ENCODE measurements around the gene REEP3. TPM values are rescaled to one million over a fixed set of nuclear protein-coding genes. Genes with fewer than 3 reads are reported as not detected.
A peak's percentile ranks its signal among the peaks of the same experiment; 100 is the strongest.

The REEP3 gene
- total RNA-seq, 1 experiment from 2014 or later: 51.8 TPM

- Mint-ChIP-seq H3K4me3 (ENCODE audit: unreplicated experiment) (no peak overlapping the region), H3K27me3 (ENCODE audit: insufficient read depth, unreplicated experiment) (no peaks in the 10 kb centered on the region), H3K4me1 (ENCODE audit: insufficient read depth, unreplicated experiment) (no peaks in the 10 kb centered on the region), H3K9me3 (ENCODE audit: unreplicated experiment) (peaks cover 8% of the 10 kb centered on the region), H3K36me3 (ENCODE audit: insufficient read depth, unreplicated experiment) (peaks cover 71% of the 10 kb centered on the region), H3K27ac (ENCODE audit: low read depth, unreplicated experiment) (peak overlapping the region; percentile 59)
- intact Hi-C loops (cut with micrococcal nuclease): no loop called here
- DNase-seq (ENCODE audit: unreplicated experiment): no peak
- TF ChIP-seq, protein P1, sequence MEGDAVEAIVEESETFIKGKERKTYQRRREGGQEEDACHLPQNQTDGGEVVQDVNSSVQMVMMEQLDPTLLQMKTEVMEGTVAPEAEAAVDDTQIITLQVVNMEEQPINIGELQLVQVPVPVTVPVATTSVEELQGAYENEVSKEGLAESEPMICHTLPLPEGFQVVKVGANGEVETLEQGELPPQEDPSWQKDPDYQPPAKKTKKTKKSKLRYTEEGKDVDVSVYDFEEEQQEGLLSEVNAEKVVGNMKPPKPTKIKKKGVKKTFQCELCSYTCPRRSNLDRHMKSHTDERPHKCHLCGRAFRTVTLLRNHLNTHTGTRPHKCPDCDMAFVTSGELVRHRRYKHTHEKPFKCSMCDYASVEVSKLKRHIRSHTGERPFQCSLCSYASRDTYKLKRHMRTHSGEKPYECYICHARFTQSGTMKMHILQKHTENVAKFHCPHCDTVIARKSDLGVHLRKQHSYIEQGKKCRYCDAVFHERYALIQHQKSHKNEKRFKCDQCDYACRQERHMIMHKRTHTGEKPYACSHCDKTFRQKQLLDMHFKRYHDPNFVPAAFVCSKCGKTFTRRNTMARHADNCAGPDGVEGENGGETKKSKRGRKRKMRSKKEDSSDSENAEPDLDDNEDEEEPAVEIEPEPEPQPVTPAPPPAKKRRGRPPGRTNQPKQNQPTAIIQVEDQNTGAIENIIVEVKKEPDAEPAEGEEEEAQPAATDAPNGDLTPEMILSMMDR (IDR thresholded peaks at IDR 0.05; ENCODE audit: unreplicated experiment): no peak
- no TSS peak for BruUV-seq (replicated peaks)
- CTCF ChIA-PET: interaction anchor here (0.7 to 1.8 kb wide), 3 partner anchors 8 to 123 kb away, joined by 3 to 7 read pairs (median 5); no protein-coding TSS in a partner anchor
- POLR2A ChIA-PET: interaction anchor here (0.8 to 0.9 kb wide), 2 partner anchors 10 to 74 kb away, joined by 3 read pairs; no protein-coding TSS in a partner anchor
Measured at GRCh38 chr10:63596924-63597323, 75.7 kb downstream of the REEP3 start.

- BruUV-seq (replicated peaks): no TSS peak
- Mint-ChIP-seq H3K27ac (ENCODE audit: low read depth, unreplicated experiment) (no peak overlapping the region), H3K4me1 (ENCODE audit: insufficient read depth, unreplicated experiment) (no peaks in the 10 kb centered on the region), H3K4me3 (ENCODE audit: unreplicated experiment) (no peak overlapping the region), H3K36me3 (ENCODE audit: insufficient read depth, unreplicated experiment) (peaks cover 71% of the 10 kb centered on the region), H3K27me3 (ENCODE audit: insufficient read depth, unreplicated experiment) (no peaks in the 10 kb centered on the region), H3K9me3 (ENCODE audit: unreplicated experiment) (no peaks in the 10 kb centered on the region)
- intact Hi-C loops (cut with micrococcal nuclease): no loop called here
- POLR2A ChIA-PET: interaction anchor here (0.7 to 1.5 kb wide), 2 partner anchors 8 to 9 kb away, joined by 4 to 6 read pairs; no protein-coding TSS in a partner anchor
- DNase-seq (ENCODE audit: unreplicated experiment): no peak
- TF ChIP-seq, protein P1 (IDR thresholded peaks at IDR 0.05; ENCODE audit: unreplicated experiment): no peak
- CTCF ChIA-PET: no interaction called here
Measured at GRCh38 chr10:63600540-63600939, 79.3 kb downstream of the REEP3 start.

DNA sequence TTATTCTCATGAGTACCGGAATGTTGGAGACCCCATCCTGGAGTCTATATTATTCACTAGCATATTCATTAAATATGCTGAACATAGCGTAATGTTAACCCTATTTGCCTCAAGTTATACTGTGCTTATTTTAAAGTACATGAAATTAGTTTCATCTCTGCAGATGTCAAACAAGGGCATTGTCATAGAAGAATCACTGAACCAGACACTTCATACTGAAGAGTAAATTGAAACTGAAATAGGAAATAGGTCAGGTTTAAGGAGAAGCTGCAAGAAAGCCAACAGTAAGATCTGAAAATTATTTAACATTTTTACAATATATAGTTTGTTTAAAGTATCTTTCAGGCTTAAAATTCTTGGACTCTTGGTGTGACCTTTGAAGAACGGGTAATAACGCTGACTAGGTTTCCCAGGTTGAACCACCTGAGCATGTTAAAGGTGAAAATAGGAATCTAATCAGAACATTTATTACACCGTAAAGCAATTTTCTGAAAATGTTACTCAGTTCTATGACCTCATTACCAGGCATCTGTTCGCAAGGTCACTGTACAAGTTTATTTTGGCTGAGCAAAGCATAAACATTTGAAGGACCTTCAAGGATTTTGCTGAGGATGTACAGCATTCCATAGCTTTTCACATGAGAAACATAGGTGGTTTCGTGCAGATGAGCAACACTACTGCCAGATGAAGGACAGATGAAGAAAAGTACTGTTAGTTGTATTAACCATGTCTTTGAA, 82.7 kb downstream of the REEP3 start:
- no peaks in the 10 kb centered on the region for H3K27me3 Mint-ChIP-seq (ENCODE audit: insufficient read depth, unreplicated experiment)
- CTCF ChIA-PET: no interaction called here
- no peak overlapping the region for H3K27ac Mint-ChIP-seq (ENCODE audit: low read depth, unreplicated experiment)
- peak; percentile 39 for DNase-seq (ENCODE audit: unreplicated experiment)
- intact Hi-C loops (cut with micrococcal nuclease): no loop called here
- no peaks in the 10 kb centered on the region for H3K9me3 Mint-ChIP-seq (ENCODE audit: unreplicated experiment)
- H3K4me3 Mint-ChIP-seq (ENCODE audit: unreplicated experiment): no peak overlapping the region
- POLR2A ChIA-PET: interaction anchor here (1.2 kb wide), 1 partner anchor 25 kb away, joined by 3 read pairs; no protein-coding TSS in a partner anchor
- peaks cover 38% of the 10 kb centered on the region for H3K36me3 Mint-ChIP-seq (ENCODE audit: insufficient read depth, unreplicated experiment)
- H3K4me1 Mint-ChIP-seq (ENCODE audit: insufficient read depth, unreplicated experiment): no peaks in the 10 kb centered on the region
- TF ChIP-seq, protein P1 (IDR thresholded peaks at IDR 0.05; ENCODE audit: unreplicated experiment): no peak
- BruUV-seq (replicated peaks): no TSS peak

GRCh38 chr10:63605197-63605967, 84.2 kb downstream of the REEP3 start:
- no TSS peak for BruUV-seq (replicated peaks)
- TF ChIP-seq, protein P1 (IDR thresholded peaks at IDR 0.05; ENCODE audit: unreplicated experiment): no peak
- DNase-seq (ENCODE audit: unreplicated experiment): no peak
- POLR2A ChIA-PET: no interaction called here
- CTCF ChIA-PET: interaction anchor here (0.5 to 0.6 kb wide), 2 partner anchors 48 to 302 kb away, joined by 3 to 4 read pairs; no protein-coding TSS in a partner anchor
- Mint-ChIP-seq H3K27ac (ENCODE audit: low read depth, unreplicated experiment) (no peak overlapping the region), H3K27me3 (ENCODE audit: insufficient read depth, unreplicated experiment) (no peaks in the 10 kb centered on the region), H3K4me1 (ENCODE audit: insufficient read depth, unreplicated experiment) (no peaks in the 10 kb centered on the region), H3K36me3 (ENCODE audit: insufficient read depth, unreplicated experiment) (peaks cover 30% of the 10 kb centered on the region), H3K9me3 (ENCODE audit: unreplicated experiment) (no peaks in the 10 kb centered on the region), H3K4me3 (ENCODE audit: unreplicated experiment) (no peak overlapping the region)
- intact Hi-C loops (cut with micrococcal nuclease): no loop called here
